ENCODE measurements around the gene SH3BP2.

DNA sequence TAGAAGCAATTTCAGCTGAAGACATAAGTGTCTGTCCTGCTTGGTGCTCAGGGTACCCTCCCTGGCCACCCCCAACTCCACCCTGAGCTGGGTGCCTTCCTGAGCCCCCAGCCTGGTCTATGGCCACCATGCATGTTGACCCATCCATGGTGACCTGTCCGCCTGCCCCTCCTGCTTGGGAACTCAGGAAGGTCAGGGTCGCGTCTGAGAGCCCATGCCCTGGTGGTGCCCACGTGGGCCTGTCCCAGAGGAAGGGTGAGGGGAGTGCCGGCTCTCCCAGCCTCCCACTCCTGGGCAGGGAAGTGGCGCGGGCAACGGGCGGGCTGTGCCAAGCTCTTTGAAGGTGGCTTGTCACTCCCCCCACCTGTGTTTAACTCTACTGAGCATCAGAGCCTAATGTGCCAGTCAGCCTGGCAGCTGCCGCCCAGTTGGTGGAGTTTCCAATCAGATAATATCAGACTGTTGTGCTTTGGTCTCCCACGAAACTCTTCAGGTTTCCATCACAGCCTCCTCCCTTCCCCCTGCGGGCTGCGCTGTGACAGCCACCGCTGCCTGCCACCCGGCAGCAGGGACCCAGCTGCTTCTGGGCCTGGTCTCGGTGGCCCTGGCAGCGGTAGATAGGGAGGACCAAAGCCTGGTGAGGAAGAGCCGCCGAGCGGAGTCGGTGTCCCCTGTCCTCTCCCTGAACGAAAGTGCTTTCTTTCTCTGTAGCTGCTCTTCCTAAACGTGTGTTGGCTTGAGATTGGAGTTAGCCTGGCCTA lies 4.8 kb downstream of the SH3BP2 start:
- TF ChIP-seq, protein P1, sequence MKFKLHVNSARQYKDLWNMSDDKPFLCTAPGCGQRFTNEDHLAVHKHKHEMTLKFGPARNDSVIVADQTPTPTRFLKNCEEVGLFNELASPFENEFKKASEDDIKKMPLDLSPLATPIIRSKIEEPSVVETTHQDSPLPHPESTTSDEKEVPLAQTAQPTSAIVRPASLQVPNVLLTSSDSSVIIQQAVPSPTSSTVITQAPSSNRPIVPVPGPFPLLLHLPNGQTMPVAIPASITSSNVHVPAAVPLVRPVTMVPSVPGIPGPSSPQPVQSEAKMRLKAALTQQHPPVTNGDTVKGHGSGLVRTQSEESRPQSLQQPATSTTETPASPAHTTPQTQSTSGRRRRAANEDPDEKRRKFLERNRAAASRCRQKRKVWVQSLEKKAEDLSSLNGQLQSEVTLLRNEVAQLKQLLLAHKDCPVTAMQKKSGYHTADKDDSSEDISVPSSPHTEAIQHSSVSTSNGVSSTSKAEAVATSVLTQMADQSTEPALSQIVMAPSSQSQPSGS (IDR thresholded peaks at IDR 0.05; ENCODE audit: low read length), result no peak
- TF ChIP-seq KLF5 (IDR thresholded peaks at IDR 0.05; ENCODE audit: partially characterized antibody), result no peak
- TF ChIP-seq TARDBP (IDR thresholded peaks at IDR 0.05; ENCODE audit: borderline replicate concordance), result no peak
- TF ChIP-seq, protein P2, sequence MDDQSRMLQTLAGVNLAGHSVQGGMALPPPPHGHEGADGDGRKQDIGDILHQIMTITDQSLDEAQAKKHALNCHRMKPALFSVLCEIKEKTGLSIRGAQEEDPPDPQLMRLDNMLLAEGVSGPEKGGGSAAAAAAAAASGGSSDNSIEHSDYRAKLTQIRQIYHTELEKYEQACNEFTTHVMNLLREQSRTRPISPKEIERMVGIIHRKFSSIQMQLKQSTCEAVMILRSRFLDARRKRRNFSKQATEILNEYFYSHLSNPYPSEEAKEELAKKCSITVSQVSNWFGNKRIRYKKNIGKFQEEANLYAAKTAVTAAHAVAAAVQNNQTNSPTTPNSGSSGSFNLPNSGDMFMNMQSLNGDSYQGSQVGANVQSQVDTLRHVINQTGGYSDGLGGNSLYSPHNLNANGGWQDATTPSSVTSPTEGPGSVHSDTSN (IDR thresholded peaks at IDR 0.05; ENCODE audit: insufficient replicate concordance, low read depth, low read length), result no peak
- TF ChIP-seq POLR2A (IDR thresholded peaks at IDR 0.05; ENCODE audit: low read depth, low read length), result no peak
